Measurements from ENCODE around the gene CLN5.

GRCh38 chr13:76991796-76992547 lies at the start of gene CLN5:
- TF ChIP-seq, protein P1, sequence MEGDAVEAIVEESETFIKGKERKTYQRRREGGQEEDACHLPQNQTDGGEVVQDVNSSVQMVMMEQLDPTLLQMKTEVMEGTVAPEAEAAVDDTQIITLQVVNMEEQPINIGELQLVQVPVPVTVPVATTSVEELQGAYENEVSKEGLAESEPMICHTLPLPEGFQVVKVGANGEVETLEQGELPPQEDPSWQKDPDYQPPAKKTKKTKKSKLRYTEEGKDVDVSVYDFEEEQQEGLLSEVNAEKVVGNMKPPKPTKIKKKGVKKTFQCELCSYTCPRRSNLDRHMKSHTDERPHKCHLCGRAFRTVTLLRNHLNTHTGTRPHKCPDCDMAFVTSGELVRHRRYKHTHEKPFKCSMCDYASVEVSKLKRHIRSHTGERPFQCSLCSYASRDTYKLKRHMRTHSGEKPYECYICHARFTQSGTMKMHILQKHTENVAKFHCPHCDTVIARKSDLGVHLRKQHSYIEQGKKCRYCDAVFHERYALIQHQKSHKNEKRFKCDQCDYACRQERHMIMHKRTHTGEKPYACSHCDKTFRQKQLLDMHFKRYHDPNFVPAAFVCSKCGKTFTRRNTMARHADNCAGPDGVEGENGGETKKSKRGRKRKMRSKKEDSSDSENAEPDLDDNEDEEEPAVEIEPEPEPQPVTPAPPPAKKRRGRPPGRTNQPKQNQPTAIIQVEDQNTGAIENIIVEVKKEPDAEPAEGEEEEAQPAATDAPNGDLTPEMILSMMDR (optimal IDR thresholded peaks at IDR 0.05 in 1 of 3, IDR thresholded peaks at IDR 0.05 in 1 of 3, conservative IDR thresholded peaks at IDR 0.05 in 1 of 3; ENCODE audit: extremely low read depth in 1 of 3, insufficient read depth in 2 of 3, low read length in 3 of 3) = no peak
- no peak for TF ChIP-seq EZH2 (IDR thresholded peaks at IDR 0.05; ENCODE audit: low read length)

All from keratinocyte (primary cell).